HPDE6-E6E7 (cell line): ENCODE data around the gene MYO1A.
A peak's percentile ranks its signal among the peaks of the same experiment; 100 is the strongest.
"Not testable (repeated sequence)": the region's sequence is repeated elsewhere in the genome, so short reads cannot be mapped to it uniquely, and the experiment has no call there.

ENCODE experiments used
- DNase-seq: peaks from one replicate; pipeline ENCODE4 v3.0.0; 2011; ENCODE audit warnings: missing footprints; ENCODE audit errors: extremely low spot score

The MYO1A gene

GRCh38 chr12:57087691-57088353, 37.9 kb upstream of the MYO1A start:
- peak; percentile 71 for DNase-seq

DNA sequence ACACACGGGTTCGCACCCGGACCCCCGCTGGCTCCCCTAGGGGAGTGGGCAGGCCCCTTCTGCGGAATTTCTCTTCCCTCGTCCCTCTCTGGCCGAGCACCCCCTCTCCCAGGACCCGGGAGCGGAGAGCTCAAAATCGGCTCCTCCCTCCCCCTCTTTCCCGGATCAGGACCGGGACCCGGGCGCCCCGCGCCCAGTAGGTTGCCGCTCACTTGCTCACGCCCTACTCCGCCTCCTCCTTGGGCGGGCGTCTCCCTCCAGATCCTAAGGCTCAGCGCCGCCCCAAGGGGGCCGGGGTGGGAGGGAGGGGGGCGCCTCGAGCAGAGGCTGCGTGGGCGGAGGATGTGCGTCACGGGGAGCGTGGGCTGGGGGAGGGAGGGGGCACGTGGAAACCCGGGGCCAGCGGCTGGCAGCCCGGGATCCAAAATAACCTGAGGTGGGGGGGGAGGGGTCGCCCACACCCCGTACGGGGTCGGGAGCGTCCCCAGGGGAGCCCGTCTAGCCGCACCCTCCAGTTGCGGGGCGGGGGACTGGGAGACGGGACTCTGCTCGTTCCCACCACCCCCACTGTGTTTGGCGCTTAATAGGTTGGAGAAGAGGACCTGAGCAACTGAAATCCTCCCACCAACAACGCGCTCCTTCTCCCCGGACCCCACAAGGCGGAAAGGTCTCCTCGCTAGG, 37.2 kb upstream of the MYO1A start:
- peak; percentile 70 for DNase-seq

DNA sequence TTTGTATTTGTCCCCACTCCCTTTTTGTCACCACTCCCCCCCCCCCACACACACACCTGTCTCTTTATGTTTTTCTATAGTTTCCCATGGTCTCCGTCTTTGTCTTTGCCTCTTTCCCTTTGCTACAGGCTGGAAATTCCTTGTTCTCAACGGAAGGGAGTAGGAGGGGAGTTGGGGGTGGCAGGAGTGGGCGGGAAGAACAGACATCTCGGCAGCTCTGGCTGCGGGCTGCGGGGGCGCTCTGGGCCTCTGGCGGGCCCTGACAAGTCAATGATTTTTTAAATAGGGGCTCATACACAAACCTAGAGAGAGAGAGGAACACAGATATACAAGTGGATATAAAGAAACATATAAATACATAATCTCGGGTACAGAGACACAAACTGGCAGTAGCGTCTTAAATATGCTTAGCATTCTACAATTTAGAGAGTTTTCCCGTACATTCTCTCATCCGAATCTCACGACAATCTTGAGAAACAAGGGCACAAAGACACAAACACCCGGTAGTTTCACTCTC, 36.6 kb upstream of the MYO1A start:
- DNase-seq = no peak

GRCh38 chr12:57085999-57086492, 36.1 kb upstream of the MYO1A start:
- no peak for DNase-seq

DNA sequence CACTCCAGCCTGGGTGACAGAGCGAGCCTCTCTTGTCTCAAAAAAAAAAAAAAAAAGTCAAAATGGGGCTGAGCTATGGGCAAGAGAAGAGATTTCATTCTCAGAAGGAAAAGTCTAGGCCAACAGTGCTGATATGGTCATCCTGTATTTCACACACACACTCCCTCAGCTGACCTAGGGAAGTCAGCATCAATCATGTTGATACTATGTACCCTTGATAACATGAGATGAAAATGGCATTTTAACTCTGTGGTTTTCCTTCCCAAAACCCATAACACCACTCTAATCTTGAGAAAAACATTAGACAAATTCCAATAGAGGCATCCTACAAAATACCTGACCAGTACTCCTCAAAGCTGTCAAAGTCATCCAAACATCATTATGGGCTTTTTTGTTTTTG, 30.9 kb upstream of the MYO1A start:
- DNase-seq = no peak

DNA sequence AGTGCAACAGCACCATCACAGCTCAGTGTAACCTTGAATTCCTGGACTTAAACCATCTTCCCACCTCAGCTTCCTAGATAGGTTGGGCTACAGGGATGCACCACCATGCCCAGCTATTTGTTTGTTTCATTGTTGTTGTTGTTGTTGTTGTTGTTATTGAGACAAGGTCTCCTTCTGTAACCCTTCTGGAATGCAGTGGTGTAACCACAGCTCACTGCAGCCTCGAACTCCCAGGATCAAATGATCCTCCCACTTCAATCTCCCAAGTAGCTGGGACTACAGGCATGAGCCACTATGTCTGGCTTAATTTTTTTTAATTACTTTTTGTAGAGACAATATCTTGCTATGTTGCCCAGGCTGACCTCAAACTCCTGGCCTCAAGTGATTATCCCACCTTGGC, 29.9 kb upstream of the MYO1A start:
- no peak for DNase-seq

GRCh38 chr12:57078519-57079404, 28.8 kb upstream of the MYO1A start, which contains the start of gene NEMP1:
NEMP1 (minus strand) TSS chr12:57078791; CDS start chr12:57078745, 46 bp downstream.
- peak; percentile 98 for DNase-seq

GRCh38 chr12:57073566-57074450, 23.9 kb upstream of the MYO1A start:
- DNase-seq = not testable (repeated sequence)

GRCh38 chr12:57072661-57073060, 22.7 kb upstream of the MYO1A start:
- DNase-seq = no peak

GRCh38 chr12:57069523-57069922, 19.6 kb upstream of the MYO1A start:
- peak; percentile 51 for DNase-seq

DNA sequence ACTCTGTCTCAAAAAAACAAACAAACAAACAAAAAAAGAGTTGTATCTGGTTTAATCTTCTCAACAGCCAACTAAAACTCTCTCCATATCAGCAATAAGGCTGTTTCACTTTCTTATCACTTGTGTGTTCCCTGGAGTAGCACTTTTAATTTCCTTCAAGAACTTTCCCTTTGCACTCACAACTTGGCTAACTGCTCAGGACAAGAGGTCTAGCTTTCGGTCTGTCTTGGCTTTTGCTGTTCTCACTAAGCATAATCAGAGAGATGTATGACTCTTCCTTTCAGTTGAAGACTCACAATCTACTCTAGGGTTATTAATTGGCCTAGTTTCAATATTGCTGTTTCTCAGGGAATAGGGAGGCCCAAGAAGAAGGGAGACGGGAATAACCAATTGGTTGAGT, 16.3 kb upstream of the MYO1A start:
- no peak for DNase-seq

- DNase-seq = no peak
These were observed 14.2 kb upstream of the MYO1A start for GRCh38 chr12:57063991-57064685.

DNA sequence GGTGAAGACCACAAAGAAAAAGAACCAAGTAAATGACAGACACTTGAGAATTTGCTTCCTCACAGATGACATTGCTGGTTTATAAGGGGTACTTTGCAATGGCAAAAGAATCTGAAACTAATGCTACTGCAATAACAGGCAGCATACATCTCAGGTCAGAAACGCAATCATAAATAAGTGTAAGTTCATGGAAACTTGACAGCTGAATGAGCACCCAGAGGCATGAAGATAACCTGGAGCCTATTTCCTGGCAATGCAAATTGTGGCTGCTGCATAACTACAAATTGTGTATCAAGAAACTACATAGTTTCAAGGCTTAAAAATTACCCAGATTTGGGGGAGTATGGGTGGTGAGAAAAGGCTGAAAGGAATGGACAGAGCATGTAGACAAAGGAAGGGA, 8.5 kb upstream of the MYO1A start:
- DNase-seq = no peak

GRCh38 chr12:57057067-57057751, 7.3 kb upstream of the MYO1A start:
- DNase-seq = no peak

GRCh38 chr12:57055824-57056223, 5.9 kb upstream of the MYO1A start:
- DNase-seq = no peak

GRCh38 chr12:57053901-57054300, 4.0 kb upstream of the MYO1A start:
- DNase-seq = not testable (repeated sequence)

- not testable (repeated sequence) for DNase-seq
These were observed 3.2 kb upstream of the MYO1A start for GRCh38 chr12:57053146-57053545.

DNA sequence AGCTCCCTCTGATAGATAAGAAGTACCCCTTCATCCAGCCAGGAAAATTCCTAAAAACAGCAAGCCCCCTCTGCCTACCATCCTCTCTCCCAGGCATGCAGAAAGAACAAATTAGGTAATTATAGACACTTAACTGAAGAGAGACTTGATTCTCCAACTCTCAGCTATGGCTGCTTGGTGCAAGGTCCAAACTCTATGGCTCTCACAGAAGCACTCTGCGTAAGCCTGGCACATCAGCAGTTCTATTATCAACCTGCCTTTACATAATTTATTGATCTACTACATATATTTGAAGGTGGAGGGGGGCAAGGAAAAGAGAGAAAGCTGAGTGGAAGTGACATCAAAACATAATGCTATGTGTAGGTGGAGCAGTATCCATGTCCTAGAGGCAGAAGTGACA, 1.1 kb upstream of the MYO1A start:
- DNase-seq = no peak

DNA sequence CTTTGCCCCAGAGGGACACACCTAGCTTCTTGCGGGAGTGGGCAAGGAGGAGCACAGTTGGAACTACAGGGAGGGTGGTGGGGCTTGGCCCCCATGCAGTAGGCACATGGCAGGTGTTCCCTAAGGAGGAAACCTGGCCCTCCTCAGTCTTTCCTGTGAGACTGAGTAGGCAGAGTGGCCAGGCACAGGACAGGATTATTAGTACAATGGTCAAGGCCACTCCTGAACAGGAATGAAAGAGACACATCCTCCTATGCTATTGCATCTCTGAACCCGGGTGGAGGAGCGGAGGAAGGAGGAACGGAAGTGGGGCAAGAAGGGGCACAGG, 846 bp downstream of the MYO1A start:
- no peak for DNase-seq
